Measurements from ENCODE around the gene PDE7B.

The PDE7B gene

GRCh38 chr6:135994857-135995544 is 143.5 kb downstream of the PDE7B start:
- no peak for DNase-seq

GRCh38 chr6:135995545-135995898 is 144.0 kb downstream of the PDE7B start:
- DNase-seq, result no peak

- DNase-seq, result no peak
These were observed 145.2 kb downstream of the PDE7B start for GRCh38 chr6:135996668-135997067.

GRCh38 chr6:135999393-135999792 is 147.9 kb downstream of the PDE7B start:
- no peak for DNase-seq

GRCh38 chr6:136007345-136007744 is 155.8 kb downstream of the PDE7B start:
- DNase-seq, result no peak

- no peak for DNase-seq
These were observed 160.0 kb downstream of the PDE7B start for GRCh38 chr6:136011475-136011874.

- no peak for DNase-seq
These were observed 160.8 kb downstream of the PDE7B start for GRCh38 chr6:136012198-136012887.

GRCh38 chr6:136012943-136013342 is 161.4 kb downstream of the PDE7B start:
- no peak for DNase-seq

- DNase-seq, result no peak
These were observed 163.2 kb downstream of the PDE7B start for GRCh38 chr6:136014454-136015437.

GRCh38 chr6:136015531-136015930 is 164.0 kb downstream of the PDE7B start:
- DNase-seq, result no peak

GRCh38 chr6:136016228-136017225 is 165.0 kb downstream of the PDE7B start:
- no peak for DNase-seq

- DNase-seq, result no peak
These were observed 169.2 kb downstream of the PDE7B start for GRCh38 chr6:136020691-136021090.

- DNase-seq, result no peak
These were observed 170.8 kb downstream of the PDE7B start for GRCh38 chr6:136022224-136022874.

- DNase-seq, result no peak
These were observed 173.2 kb downstream of the PDE7B start for GRCh38 chr6:136024711-136025110.

- no peak for DNase-seq
These were observed 174.2 kb downstream of the PDE7B start for GRCh38 chr6:136025736-136026135.

- no peak for DNase-seq
These were observed 178.6 kb downstream of the PDE7B start for GRCh38 chr6:136030131-136030530.

- no peak for DNase-seq
These were observed 180.5 kb downstream of the PDE7B start for GRCh38 chr6:136031982-136032381.

- DNase-seq, result no peak
These were observed 181.9 kb downstream of the PDE7B start for GRCh38 chr6:136033416-136033815.

- no peak for DNase-seq
These were observed 182.9 kb downstream of the PDE7B start for GRCh38 chr6:136034422-136034821.

GRCh38 chr6:136035378-136036070 is 184.0 kb downstream of the PDE7B start:
- DNase-seq, result no peak

- no peak for DNase-seq
These were observed 184.5 kb downstream of the PDE7B start for GRCh38 chr6:136036071-136036380.

All from NCI-H510A (cell line).